Measurements from ENCODE around the gene ROR1.

ROR1 gene

DNA sequence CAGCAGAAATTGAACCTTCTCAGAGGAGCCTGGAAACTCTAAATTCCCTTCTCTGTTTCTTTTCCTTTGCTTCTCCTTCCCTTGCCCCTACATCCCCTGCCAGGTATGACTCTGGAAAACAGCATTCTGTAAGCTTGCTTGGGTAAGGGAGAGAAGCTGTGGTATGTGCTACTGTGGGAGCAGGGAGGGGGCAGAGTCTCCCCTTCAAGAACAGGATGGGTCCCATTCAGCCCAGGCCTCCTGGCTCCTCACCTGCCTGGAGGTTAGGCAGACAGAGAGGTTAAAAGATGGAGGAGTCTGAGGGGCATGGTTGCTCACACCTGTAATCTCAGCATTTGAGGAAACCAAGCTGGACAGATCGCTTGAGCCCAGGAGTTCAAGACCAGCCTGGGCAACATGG is 389.0 kb downstream of the ROR1 start:
- FAIRE-seq: no peak

DNA sequence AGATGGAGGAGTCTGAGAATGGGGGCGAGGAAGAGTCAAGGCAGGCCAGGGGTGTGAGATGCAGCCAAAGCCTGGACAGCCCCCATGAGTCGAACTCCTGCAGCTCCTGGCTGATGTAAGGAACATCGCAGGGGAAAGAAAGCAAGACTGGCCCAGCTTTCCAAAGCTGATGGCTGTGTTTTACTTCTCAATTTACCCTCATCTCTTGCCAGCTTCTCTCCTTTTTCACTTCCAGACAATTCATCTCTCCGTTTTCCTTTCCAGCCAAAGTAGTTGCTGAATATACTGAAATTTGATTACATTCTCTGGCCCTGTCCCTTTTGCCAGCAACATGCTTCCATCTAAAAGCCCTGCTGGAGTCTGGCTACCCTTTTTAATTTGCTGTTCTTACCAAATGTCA is 389.6 kb downstream of the ROR1 start:
- no peak for FAIRE-seq

DNA sequence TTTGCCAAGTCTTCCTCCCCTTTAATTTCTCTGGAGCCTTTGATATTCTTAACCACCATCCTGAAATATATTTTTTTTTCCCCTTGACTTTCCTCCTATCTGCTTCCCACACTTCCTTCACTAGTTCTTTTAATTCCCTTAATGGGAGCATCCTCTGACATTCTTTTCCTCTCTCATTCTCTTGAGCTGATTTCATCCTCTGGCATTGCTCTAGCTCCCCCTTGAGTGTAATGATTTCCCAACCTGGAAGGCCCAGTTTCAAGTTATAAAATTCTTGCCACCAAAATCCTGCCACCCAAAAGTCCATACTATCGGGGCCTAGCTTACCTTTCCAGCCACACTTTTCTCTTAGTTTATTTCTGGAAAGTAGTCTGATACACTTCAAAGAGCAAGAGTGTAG is 390.2 kb downstream of the ROR1 start:
- FAIRE-seq: no peak

DNA sequence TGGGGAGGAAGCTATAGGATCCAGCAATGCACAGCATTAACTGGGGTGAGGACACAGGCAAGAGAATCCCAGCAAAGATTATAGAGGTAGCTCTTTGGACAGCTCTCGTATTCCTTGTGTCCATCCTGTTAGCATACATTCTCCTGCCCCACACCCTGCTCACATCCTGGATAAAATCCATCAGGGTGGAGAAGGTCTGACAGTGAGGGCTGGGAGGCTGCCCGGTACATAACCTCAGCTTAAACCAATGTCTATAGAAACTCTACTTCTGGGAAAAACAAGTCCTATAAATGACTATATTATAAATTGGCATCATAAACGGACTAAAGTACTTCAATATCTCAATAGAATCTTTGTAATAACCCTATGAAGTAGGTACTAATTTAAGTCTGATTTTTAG is 392.8 kb downstream of the ROR1 start:
- no peak for FAIRE-seq

DNA sequence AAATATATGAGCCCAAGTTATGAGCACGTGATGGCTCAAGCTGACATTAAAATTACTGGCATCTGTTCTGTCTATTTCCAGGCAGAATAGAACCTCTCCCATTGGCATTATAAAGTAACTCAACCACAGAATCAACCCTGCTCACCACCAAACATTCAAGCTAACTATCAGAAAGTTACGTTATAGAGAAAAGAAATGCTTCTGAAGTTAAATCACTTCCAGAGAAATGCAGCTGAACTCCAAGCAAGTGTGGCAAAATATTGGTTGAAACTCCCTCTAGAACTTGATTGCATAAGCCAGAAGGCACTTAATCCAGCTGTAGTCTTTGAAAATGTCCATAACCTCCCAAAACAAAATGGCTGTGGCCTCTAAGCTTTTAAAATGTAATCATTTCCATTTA is 393.4 kb downstream of the ROR1 start:
- FAIRE-seq: no peak

DNA sequence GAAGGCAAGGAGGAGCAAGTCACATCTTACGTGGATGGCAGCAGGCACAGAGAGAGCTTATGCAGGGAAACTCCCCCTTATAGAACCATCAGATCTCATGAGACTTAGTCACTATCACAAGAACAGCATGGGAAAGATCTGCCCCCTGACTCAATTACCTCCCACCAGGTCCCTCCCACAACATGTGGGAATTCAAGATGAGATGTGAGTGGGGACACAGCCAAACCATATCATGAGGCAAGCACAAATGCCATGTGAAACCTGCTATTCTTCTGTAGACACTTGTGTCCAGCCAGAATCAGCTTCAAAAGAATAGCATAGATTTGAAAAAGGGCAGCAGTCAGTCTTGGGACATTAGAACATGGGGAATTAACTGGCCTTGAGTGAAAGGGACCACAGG is 397.4 kb downstream of the ROR1 start:
- no peak for FAIRE-seq

DNA sequence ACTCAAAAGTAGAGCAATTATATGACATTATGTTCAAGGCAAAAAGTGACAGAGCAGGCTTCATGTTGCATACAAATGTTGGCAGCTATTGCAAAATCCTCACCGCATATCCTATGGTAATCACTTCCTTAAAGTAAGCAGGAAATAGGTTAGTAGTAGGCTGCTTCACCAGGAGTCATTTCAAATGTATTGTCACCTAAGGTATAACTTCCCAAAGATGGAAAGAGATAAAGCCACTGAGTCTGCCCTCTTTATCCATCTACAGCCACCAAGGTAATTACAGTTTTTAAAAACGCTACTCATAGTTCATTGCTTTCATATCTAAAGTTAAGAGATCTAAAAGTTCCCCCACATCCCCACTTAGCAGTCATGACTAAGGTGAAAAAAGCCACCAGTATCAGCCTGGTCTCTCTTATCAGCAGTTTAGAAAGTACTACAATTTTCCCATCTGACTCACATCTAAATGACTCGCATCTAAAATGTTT is 398.0 kb downstream of the ROR1 start:
- FAIRE-seq: no peak

DNA sequence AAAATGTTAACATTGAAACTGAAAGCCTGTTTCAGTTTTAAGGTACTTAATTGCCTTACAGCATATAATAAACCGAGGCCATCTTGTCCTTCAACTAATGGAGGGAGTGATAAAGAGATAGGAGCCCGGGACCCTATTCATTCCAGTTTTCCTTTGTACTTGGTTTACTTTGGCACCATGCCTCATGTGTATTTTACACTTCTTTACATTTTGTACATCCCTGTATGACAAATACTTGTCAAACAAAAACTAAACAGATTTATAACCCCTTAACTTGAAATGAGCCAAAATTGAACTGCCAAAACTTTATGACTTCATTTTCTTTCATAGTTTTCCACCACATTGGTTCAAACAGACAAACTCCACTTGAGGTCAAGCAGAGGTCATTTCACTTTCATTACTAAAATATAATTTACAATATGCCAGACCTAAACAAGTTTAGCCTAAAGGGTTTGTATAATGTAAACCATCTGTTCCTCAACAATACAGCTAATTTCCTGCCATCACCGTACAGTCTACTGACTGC is 398.7 kb downstream of the ROR1 start:
- no peak for FAIRE-seq

DNA sequence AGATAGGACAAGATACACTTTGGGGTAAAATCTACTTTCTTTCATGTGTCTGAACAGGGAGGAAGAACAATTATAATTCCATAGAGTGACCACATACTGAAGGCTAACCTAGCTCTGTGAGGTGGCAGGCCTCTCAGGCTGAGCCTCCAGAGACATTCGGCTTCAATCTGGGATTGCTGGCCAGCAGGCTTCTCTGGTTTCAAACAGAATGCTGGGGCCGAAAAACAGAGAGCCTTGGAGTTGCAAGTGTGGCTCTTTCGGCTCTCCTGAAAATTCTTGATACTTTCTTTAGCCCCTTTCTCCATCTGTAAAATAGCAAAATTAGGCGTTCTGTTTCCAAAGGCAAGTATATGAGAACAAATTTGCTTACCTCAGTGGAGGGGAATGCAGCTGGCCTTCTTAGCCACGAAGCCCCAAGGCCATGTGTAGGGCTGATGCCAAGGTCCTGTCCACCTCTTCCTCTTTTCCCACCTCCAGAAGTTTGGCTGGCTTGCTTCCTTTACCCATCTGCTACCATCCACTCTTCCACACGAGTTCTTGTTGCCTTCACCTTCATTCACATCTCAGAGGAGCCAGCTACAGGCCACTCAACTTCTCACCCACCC is 399.6 kb downstream of the ROR1 start:
- FAIRE-seq: no peak

DNA sequence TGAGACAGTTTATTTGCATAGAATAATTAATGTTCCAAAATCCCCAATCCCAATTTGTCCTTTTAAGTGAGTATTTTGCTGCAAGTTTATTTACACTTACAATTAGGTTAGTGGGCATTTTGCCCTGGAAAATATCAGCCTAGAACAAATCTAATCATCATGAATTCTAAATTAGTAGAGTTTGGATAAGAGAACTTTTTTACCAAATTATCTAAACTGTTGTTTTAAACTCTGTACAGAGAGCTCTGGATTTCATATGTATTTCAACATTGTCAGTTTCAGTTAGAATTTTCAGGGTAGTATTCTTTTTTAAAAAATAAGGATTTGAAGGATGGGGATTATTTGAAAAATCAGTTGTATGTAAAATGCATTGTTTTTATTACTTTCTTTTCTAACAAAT is 401.8 kb downstream of the ROR1 start:
- no peak for FAIRE-seq

DNA sequence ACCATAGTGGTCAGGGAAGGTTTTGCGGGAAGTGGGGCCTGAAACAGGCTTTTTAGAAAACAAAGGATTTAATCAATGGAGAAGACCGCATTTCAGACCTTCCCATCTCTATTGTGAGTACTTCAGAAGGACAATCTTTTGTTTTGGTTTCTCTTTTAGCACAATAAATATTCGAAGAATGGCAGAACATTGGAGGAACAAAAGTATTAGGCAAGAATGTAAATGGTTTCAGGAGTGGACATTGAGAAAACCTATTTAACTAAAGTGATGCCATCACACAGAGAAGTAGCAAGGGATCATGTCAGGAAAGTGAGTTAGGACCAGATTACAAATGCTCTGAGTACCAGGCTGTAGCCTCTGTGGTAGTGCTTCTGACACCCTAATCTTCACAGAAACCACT is 402.8 kb downstream of the ROR1 start:
- no peak for FAIRE-seq

DNA sequence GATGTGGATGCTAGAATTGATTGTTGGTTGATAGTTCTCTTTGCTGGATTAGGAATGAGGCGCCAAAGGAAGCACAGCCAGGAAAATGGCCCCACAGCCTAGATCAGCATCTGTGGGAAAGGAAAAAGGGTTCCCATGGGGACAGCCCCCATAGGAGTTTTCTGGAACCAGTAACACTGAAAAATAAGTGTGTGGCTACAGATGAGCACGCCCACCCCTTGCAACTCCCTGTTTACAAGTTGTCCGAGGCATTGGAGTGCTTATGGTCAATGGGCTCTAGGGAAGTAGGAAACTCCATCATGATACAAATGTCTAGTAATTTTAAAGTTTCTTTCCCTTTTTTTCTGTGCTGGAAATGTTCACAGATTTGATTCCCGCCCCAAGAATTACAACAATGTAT is 405.8 kb downstream of the ROR1 start:
- FAIRE-seq: no peak

DNA sequence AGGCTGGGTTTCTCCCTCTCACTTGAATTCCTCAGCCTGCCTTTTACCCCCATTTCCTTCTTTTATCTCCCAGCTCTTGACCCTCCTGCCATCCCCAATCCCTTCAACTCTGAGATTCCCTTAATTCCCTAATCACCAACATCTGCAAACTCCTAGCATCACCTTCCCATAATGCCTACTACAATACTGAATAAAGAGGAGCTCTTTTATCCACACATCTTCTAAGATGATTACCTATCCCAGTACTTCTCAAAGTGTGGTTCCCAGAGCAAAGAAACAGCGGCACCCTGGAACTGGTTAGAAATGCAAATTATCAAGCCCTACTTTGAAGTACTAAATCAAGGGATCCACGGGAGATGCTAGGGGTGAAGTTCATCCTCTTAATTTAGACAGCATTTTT is 408.4 kb downstream of the ROR1 start:
- FAIRE-seq: no peak

DNA sequence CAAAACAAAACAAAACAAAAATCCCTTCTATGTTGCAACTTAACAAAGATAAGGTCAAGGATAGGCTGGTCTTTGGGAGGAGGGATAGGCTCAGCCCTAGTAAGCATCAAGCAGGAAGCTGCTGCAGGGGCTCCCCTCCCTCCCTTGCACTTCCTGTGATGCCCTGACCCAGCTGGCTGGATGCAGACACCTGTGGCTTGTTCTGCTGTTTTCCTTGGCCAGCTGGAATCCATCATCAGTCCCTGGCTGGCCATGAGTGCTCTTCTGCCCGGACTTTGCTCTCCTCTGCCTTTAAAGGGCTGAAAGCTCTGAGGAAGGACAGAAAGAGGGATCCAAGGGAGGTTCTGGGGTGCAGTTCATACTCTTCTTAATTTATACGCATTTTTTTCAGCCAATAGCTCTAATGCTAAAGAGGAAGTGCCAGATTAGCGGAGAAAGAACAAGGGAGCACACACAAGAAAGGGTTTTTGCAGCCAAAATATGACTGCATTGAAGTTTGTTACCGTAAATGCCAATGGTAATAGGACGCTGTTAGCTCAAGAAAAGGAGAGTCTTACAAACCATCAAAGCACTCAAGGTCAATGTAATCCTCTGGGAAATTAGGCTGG is 409.7 kb downstream of the ROR1 start:
- no peak for FAIRE-seq

DNA sequence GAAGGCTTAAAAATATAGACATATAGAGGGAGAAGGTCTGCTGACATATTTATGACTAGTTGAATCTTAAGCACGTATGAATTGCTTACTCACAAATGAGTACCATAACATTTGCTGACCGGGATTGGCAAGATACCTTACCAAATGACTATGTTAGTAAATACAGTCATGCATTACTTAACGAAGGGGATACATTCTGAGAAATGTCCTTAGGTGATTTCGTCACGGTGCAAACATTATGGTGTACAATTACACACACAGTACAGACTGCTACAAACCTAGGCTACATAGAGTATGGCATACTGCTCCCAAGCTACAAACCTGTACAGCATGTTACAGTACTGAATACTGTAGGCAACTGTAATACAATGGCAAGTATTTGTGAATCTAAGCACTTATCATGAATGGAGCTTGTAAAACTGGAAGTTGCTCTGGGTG is 410.2 kb downstream of the ROR1 start:
- no peak for FAIRE-seq

DNA sequence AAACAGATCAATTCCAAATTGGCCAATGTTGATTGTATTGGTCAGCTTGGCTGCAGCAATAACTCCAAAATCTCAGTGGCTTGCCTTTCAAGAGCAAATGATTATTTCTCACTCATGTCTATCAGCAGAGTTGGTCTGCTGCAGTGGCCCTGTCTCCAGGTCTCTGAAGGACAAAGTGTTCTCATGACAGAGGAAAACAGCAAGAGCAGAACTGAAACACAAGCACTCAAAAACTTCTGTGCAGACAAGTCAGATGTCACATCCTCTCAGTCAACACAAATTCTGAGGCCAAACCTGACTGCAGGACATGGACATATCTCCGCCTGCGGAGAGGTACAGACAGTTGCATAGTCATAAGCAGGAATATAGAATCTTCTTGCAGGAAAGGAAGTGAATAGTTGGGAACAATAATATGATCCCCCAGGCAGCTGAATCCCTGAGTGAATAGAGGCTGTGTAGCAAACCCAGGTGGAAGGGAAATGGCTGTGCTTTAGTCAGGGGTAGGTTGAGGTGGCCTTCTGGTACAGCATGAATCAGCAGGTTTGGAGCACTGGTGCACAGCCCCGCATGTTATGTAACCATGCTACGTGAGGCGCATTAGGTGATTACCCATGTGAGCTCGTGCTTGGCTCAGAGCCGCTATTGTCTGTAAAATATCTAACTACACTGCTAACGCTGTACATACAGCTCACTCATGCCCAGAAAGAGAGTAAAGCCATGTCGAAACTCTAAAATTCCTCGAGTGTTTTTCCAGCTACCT is 412.5 kb downstream of the ROR1 start:
- no peak for FAIRE-seq

DNA sequence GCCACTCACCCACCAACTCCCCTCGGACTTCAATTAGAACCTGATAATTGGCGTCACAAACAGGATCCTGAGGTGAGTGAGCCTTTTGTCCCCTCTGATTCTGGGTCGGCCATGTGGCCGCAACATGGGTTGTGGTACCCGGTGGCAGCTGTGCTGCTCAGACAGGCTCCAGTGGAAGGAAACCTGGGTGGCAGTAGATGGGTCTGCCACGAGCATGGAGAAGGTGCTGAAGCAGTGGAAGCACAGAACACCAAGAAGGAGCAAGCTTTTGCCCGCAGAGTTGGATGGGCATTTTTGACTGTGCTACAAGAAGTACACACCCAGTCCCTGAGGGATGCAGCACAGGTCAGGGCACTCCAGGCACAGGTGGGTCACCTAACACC is 413.1 kb downstream of the ROR1 start:
- no peak for FAIRE-seq

DNA sequence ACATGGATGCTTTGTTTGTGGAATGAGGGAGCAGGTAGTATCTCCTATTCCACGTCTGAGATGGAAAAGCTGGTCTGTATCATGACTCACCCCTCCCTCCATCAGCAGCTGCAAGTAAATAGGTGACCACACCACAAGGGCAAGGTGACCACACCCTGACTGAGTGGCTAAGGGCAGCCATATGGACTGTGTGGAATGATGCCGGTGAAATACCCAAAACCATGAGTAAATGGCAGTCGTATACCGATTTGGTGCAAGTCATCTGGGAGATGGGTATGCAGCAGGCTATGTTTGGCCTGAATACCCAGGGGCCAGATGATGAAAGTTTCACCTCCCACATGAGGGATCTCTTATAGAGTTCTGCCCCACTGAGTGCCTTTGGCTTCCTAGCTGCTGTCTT is 413.8 kb downstream of the ROR1 start:
- FAIRE-seq: no peak

DNA sequence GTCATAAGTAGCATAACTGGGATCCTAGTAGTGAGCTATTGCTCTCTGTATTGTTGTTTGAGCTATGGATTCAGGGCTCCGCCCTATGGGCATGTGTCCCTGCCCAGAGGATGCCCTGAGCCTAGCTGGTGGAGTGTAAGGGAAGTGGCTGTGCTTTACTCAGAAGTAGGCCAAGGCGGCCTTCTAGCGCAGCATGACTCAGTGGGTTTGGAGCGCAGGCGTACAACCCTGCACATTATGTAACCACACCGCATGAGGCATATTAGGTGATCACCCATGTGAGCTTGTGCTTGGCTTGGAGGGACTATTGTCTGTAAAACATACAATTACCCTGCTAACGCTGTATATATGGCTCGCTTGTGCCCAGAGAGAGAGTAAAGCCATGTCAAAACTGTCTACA is 418.5 kb downstream of the ROR1 start:
- no peak for FAIRE-seq

DNA sequence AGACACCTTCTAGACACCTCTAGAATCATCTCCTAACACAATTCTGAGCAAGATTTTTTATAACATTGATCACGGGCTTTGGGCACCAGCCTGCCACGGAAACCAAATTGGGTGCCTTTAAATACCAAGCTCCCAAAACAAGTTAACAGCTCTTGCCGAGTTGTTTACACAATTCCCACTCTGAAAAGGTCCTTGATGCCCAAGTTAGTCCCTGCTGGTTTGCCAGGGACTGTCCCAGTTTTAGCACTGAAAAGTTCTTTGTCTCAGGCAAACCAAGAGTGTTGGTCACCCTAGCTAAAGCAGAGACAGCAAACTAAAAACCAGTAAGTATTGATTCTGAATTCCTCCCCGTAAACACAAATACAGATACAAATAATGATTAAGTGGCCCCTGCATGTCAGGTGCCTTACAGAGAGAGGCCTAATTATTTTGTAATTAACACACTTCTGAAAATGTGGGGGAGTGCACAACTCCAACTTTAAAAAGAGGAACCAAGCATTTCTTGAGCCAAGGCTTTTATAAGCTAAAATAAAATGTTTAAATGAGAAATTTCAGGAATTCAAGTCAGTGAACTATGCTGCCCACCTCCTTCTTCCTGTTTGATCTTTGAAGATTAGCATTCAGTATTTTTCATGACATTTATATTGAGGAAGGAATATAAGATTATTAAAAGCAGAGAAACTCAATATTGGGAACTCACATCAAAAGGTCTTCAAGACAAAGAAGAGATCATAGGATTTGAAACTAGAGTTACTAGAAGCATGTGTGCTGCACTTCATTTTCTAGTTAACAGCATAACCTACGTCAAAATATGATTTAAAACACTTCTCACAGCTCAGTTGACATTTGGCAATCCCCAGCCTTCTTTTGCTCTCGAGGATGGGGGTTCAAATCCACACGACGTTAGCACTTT is 420.6 kb downstream of the ROR1 start:
- no peak for FAIRE-seq

DNA sequence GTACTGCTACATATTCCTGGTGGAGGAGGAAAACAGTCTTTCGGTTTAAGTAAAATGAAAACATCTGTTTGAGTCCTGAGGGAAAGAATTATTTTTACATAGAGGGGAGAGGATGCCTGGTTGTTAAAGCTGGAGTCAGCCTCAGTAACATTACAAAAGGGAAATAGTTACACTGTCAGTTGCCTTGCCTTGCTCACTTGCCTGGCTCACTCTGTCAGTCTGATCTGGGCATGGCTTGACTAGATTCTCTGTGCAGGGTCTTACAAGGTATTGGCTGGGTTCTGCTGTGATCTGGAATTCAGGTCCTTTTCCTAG is 421.2 kb downstream of the ROR1 start:
- FAIRE-seq: no peak

DNA sequence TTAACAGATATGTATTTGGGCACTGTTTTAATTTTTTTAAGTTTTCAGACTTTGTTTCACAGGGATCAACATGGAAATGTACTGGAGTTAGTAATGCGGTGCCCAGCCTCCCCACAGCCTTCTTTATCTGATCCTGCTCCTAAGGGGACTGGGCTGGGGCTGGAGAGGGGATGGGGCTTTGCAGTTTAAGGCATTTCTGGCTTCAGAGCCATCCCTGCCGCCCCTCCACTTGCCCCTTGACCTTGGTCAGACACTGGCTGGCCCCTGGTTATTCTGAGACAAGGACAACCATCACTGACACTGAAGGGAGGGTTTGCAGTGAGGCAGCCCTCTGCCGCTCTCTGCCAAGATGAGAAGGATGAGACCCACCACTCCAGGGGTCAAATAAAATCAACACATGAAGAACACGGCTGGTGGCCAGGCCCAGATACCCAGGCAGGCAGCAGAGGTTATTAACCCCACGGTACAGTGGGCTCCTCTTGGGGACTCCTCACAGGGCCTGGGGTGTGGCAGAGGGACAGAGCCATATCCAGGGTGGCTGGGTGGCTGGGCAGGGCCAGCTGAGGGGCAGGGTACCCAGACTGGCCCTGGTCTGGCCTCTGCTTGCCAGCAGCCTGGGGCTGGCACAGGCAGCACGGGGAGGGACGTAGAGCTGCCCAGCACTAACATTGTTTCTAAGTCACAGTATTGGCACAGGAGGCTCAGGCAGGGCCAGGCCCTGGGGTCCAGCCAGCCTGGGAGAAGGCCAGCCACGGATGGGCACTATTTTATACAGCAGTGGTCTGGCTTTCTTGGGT is 422.5 kb downstream of the ROR1 start:
- no peak for FAIRE-seq
